ENCODE results near the gene CD244.

- TF ChIP-seq CTCF (IDR thresholded peaks at IDR 0.05) = no peak
- no peak for TF ChIP-seq POLR2A (IDR thresholded peaks at IDR 0.05)
- no peak for TF ChIP-seq EP300 (IDR thresholded peaks at IDR 0.05)
- no peak for TF ChIP-seq POLR2AphosphoS5 (IDR thresholded peaks at IDR 0.05)
These were observed 21.2 kb upstream of the CD244 start for GRCh38 chr1:160883581-160884513.

All from stomach (tissue), 4 donors.